ENCODE measurements around the gene TCF7L2.

The TCF7L2 gene

GRCh38 chr10:112981553-112981952 is 31.5 kb downstream of the TCF7L2 start:
- Histone ChIP-seq H3K27me3 (ENCODE audit: control insufficient read depth, insufficient read depth, low read length) (no peaks in the 10 kb centered on the region), H3K27ac (ENCODE audit: low read depth, low read length) (no peak overlapping the region), H3K4me1 (ENCODE audit: control insufficient read depth, insufficient read depth, low read length) (peaks cover 55% of the 10 kb centered on the region)

GRCh38 chr10:112983444-112984056 is 33.5 kb downstream of the TCF7L2 start:
- H3K36me3 ChIP-seq (ENCODE audit: control insufficient read depth, insufficient read depth, low read length) = peaks cover 14% of the 10 kb centered on the region; the same call in 1 of the 2 replicates
- no peaks in the 10 kb centered on the region for H3K27me3 ChIP-seq (ENCODE audit: control insufficient read depth, insufficient read depth, low read length)

More at GRCh38 chr10:112981553-112981952, 31.5 kb downstream of the TCF7L2 start:
- no peaks in the 10 kb centered on the region for H3K9me3 ChIP-seq (ENCODE audit: control insufficient read depth, insufficient read depth, low read depth, low read length)
- peaks cover 6% of the 10 kb centered on the region; the same call in 1 of the 2 replicates for H3K36me3 ChIP-seq (ENCODE audit: control insufficient read depth, insufficient read depth, low read length)
- no peak overlapping the region for H3K9ac ChIP-seq (ENCODE audit: low read length)
- H3K4me3 ChIP-seq (ENCODE audit: low read depth, low read length) = no peak overlapping the region

GRCh38 chr10:112984756-112985155 is 34.7 kb downstream of the TCF7L2 start:
- Histone ChIP-seq H3K9ac (ENCODE audit: low read length) (no peak overlapping the region), H3K4me3 (ENCODE audit: low read depth, low read length) (no peak overlapping the region), H3K27ac (ENCODE audit: low read depth, low read length) (no peak overlapping the region), H3K36me3 (ENCODE audit: control insufficient read depth, insufficient read depth, low read length) (peaks cover 14% of the 10 kb centered on the region; the same call in 1 of the 2 replicates), H3K9me3 (ENCODE audit: control insufficient read depth, insufficient read depth, low read depth, low read length) (no peaks in the 10 kb centered on the region), H3K27me3 (ENCODE audit: control insufficient read depth, insufficient read depth, low read length) (no peaks in the 10 kb centered on the region), H3K4me1 (ENCODE audit: control insufficient read depth, insufficient read depth, low read length) (peaks cover 65% of the 10 kb centered on the region)

More at GRCh38 chr10:112983444-112984056, 33.5 kb downstream of the TCF7L2 start:
- Histone ChIP-seq H3K9ac (ENCODE audit: low read length) (no peak overlapping the region), H3K9me3 (ENCODE audit: control insufficient read depth, insufficient read depth, low read depth, low read length) (no peaks in the 10 kb centered on the region), H3K4me1 (ENCODE audit: control insufficient read depth, insufficient read depth, low read length) (peaks cover 63% of the 10 kb centered on the region), H3K27ac (ENCODE audit: low read depth, low read length) (no peak overlapping the region), H3K4me3 (ENCODE audit: low read depth, low read length) (no peak overlapping the region)

GRCh38 chr10:112985690-112986543 is 35.9 kb downstream of the TCF7L2 start:
- no peak overlapping the region for H3K27ac ChIP-seq (ENCODE audit: low read depth, low read length)
- no peaks in the 10 kb centered on the region for H3K27me3 ChIP-seq (ENCODE audit: control insufficient read depth, insufficient read depth, low read length)
- H3K9ac ChIP-seq (ENCODE audit: low read length) = no peak overlapping the region
- peaks cover 14% of the 10 kb centered on the region; the same call in 1 of the 2 replicates for H3K36me3 ChIP-seq (ENCODE audit: control insufficient read depth, insufficient read depth, low read length)
- peaks cover 68% of the 10 kb centered on the region for H3K4me1 ChIP-seq (ENCODE audit: control insufficient read depth, insufficient read depth, low read length)
- no peaks in the 10 kb centered on the region for H3K9me3 ChIP-seq (ENCODE audit: control insufficient read depth, insufficient read depth, low read depth, low read length)
- H3K4me3 ChIP-seq (ENCODE audit: low read depth, low read length) = no peak overlapping the region

GRCh38 chr10:112986544-112987190 is 36.6 kb downstream of the TCF7L2 start:
- H3K27ac ChIP-seq (ENCODE audit: low read depth, low read length) = no peak overlapping the region
- no peak overlapping the region for H3K9ac ChIP-seq (ENCODE audit: low read length)
- no peaks in the 10 kb centered on the region for H3K27me3 ChIP-seq (ENCODE audit: control insufficient read depth, insufficient read depth, low read length)
- no peaks in the 10 kb centered on the region for H3K9me3 ChIP-seq (ENCODE audit: control insufficient read depth, insufficient read depth, low read depth, low read length)
- peaks cover 68% of the 10 kb centered on the region for H3K4me1 ChIP-seq (ENCODE audit: control insufficient read depth, insufficient read depth, low read length)
- H3K36me3 ChIP-seq (ENCODE audit: control insufficient read depth, insufficient read depth, low read length) = peaks cover 10% of the 10 kb centered on the region; the same call in 1 of the 2 replicates
- H3K4me3 ChIP-seq (ENCODE audit: low read depth, low read length) = no peak overlapping the region

- no peaks in the 10 kb centered on the region for H3K27me3 ChIP-seq (ENCODE audit: control insufficient read depth, insufficient read depth, low read length)
Measured at GRCh38 chr10:112988839-112989406, 38.9 kb downstream of the TCF7L2 start.

GRCh38 chr10:112989826-112990225 is 39.8 kb downstream of the TCF7L2 start:
- Histone ChIP-seq H3K4me1 (ENCODE audit: control insufficient read depth, insufficient read depth, low read length) (peaks cover 59% of the 10 kb centered on the region), H3K9me3 (ENCODE audit: control insufficient read depth, insufficient read depth, low read depth, low read length) (no peaks in the 10 kb centered on the region), H3K36me3 (ENCODE audit: control insufficient read depth, insufficient read depth, low read length) (peaks cover 13% of the 10 kb centered on the region; the same call in 1 of the 2 replicates), H3K9ac (ENCODE audit: low read length) (no peak overlapping the region), H3K27ac (ENCODE audit: low read depth, low read length) (no peak overlapping the region), H3K27me3 (ENCODE audit: control insufficient read depth, insufficient read depth, low read length) (no peaks in the 10 kb centered on the region), H3K4me3 (ENCODE audit: low read depth, low read length) (no peak overlapping the region)

More at GRCh38 chr10:112988839-112989406, 38.9 kb downstream of the TCF7L2 start:
- Histone ChIP-seq H3K36me3 (ENCODE audit: control insufficient read depth, insufficient read depth, low read length) (peaks cover 10% of the 10 kb centered on the region; the same call in 1 of the 2 replicates), H3K4me3 (ENCODE audit: low read depth, low read length) (no peak overlapping the region), H3K4me1 (ENCODE audit: control insufficient read depth, insufficient read depth, low read length) (peaks cover 68% of the 10 kb centered on the region), H3K9ac (ENCODE audit: low read length) (no peak overlapping the region), H3K27ac (ENCODE audit: low read depth, low read length) (no peak overlapping the region), H3K9me3 (ENCODE audit: control insufficient read depth, insufficient read depth, low read depth, low read length) (no peaks in the 10 kb centered on the region)

GRCh38 chr10:112990271-112990670 is 40.2 kb downstream of the TCF7L2 start:
- H3K27me3 ChIP-seq (ENCODE audit: control insufficient read depth, insufficient read depth, low read length) = no peaks in the 10 kb centered on the region
- no peak overlapping the region for H3K4me3 ChIP-seq (ENCODE audit: low read depth, low read length)
- no peaks in the 10 kb centered on the region for H3K9me3 ChIP-seq (ENCODE audit: control insufficient read depth, insufficient read depth, low read depth, low read length)
- H3K36me3 ChIP-seq (ENCODE audit: control insufficient read depth, insufficient read depth, low read length) = peaks cover 17% of the 10 kb centered on the region; the same call in 1 of the 2 replicates
- H3K9ac ChIP-seq (ENCODE audit: low read length) = no peak overlapping the region
- H3K4me1 ChIP-seq (ENCODE audit: control insufficient read depth, insufficient read depth, low read length) = peaks cover 57% of the 10 kb centered on the region
- no peak overlapping the region for H3K27ac ChIP-seq (ENCODE audit: low read depth, low read length)

- Histone ChIP-seq H3K27me3 (ENCODE audit: control insufficient read depth, insufficient read depth, low read length) (no peaks in the 10 kb centered on the region), H3K9me3 (ENCODE audit: control insufficient read depth, insufficient read depth, low read depth, low read length) (no peaks in the 10 kb centered on the region), H3K36me3 (ENCODE audit: control insufficient read depth, insufficient read depth, low read length) (peaks cover 19% of the 10 kb centered on the region; the same call in 1 of the 2 replicates), H3K4me3 (ENCODE audit: low read depth, low read length) (no peak overlapping the region), H3K9ac (ENCODE audit: low read length) (no peak overlapping the region), H3K27ac (ENCODE audit: low read depth, low read length) (no peak overlapping the region), H3K4me1 (ENCODE audit: control insufficient read depth, insufficient read depth, low read length) (peaks cover 42% of the 10 kb centered on the region)
Measured at GRCh38 chr10:112991888-112992491, 41.9 kb downstream of the TCF7L2 start.

- H3K9me3 ChIP-seq (ENCODE audit: control insufficient read depth, insufficient read depth, low read depth, low read length) = no peaks in the 10 kb centered on the region
- H3K36me3 ChIP-seq (ENCODE audit: control insufficient read depth, insufficient read depth, low read length) = peaks cover 13% of the 10 kb centered on the region; the same call in 1 of the 2 replicates
- no peak overlapping the region for H3K9ac ChIP-seq (ENCODE audit: low read length)
- no peak overlapping the region for H3K4me3 ChIP-seq (ENCODE audit: low read depth, low read length)
- H3K4me1 ChIP-seq (ENCODE audit: control insufficient read depth, insufficient read depth, low read length) = peaks cover 32% of the 10 kb centered on the region; the same call in 1 of the 2 replicates
- H3K27me3 ChIP-seq (ENCODE audit: control insufficient read depth, insufficient read depth, low read length) = no peaks in the 10 kb centered on the region
- no peak overlapping the region for H3K27ac ChIP-seq (ENCODE audit: low read depth, low read length)
Measured at GRCh38 chr10:112996462-112996861, 46.4 kb downstream of the TCF7L2 start.

Data from HUES6 (cell line).